Neural progenitor cell (in vitro differentiated cells): ENCODE results near the gene TRIM3.

ENCODE experiments used
- CTCF ChIP-seq: fragments of 200-600 bp; sonication (generic); IDR thresholded peaks from 2 replicates; pipeline ENCODE4 v1.5.1; 2017; ENCODE audit warnings: antibody characterized with exemption, mild to moderate bottlenecking
- EZH2 ChIP-seq: fragments of 200-600 bp; sonication (generic); IDR thresholded peaks from 2 replicates; pipeline ENCODE4 v1.6.1; 2017; ENCODE audit warnings: antibody characterized with exemption, mild to moderate bottlenecking, moderate library complexity
- EZH2phosphoT487 ChIP-seq: fragments of 200-600 bp; sonication (generic); IDR thresholded peaks from 2 replicates; pipeline ENCODE4 v1.6.1; 2017; ENCODE audit warnings: antibody characterized with exemption

DNA sequence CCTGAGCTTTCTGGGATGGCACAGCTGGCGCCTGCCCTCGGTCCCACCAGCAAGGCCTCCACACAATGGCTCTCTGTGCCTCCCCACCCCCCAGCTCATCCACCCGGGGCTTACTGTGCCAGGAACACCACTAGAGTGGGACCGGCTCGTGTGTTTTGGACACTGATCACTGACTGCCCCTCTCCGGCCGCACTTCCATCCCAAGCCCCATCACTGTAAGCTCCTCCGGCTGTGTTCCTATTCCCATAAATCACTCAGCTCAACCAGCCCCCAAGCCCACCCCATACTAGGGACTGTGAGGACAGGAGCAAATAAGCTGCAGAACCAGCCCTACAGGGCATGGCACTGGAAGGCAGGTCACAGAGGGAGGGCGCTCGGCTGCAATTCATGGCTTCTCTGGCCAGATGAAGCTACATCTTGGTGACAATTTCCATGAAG is 62.1 kb downstream of the TRIM3 start:
- no peak for TF ChIP-seq EZH2phosphoT487
- TF ChIP-seq EZH2: no peak
- no peak for TF ChIP-seq CTCF
